ENCODE results near the gene L3MBTL4.
"Not testable (repeated sequence)": the region's sequence is repeated elsewhere in the genome, so short reads cannot be mapped to it uniquely, and the experiment has no call there.

Gene L3MBTL4

GRCh38 chr18:6248017-6248416 lies 166.7 kb downstream of the L3MBTL4 start:
- no peak for DNase-seq

GRCh38 chr18:6242004-6242403 lies 172.7 kb downstream of the L3MBTL4 start:
- DNase-seq = no peak

- no peak for DNase-seq
These were observed 175.0 kb downstream of the L3MBTL4 start for GRCh38 chr18:6239716-6240115.

- no peak for DNase-seq
These were observed 178.5 kb downstream of the L3MBTL4 start for GRCh38 chr18:6236258-6236657.

- no peak for DNase-seq
These were observed 192.4 kb downstream of the L3MBTL4 start for GRCh38 chr18:6222271-6222670.

GRCh38 chr18:6221602-6222014 lies 193.1 kb downstream of the L3MBTL4 start:
- DNase-seq = no peak

- DNase-seq = no peak
These were observed 194.6 kb downstream of the L3MBTL4 start for GRCh38 chr18:6220129-6220528.

GRCh38 chr18:6219116-6219717 lies 195.5 kb downstream of the L3MBTL4 start:
- peak; percentile 77 for DNase-seq

GRCh38 chr18:6215888-6216287 lies 198.8 kb downstream of the L3MBTL4 start:
- peak; percentile 28 for DNase-seq

GRCh38 chr18:6211174-6211504 lies 203.6 kb downstream of the L3MBTL4 start:
- no peak for DNase-seq

GRCh38 chr18:6210349-6211173 lies 204.2 kb downstream of the L3MBTL4 start:
- no peak for DNase-seq

- DNase-seq = no peak
These were observed 206.8 kb downstream of the L3MBTL4 start for GRCh38 chr18:6207941-6208340.

- peak; percentile 16 for DNase-seq
These were observed 207.6 kb downstream of the L3MBTL4 start for GRCh38 chr18:6207116-6207515.

GRCh38 chr18:6205706-6206105 lies 209.0 kb downstream of the L3MBTL4 start:
- DNase-seq = no peak

GRCh38 chr18:6204476-6204875 lies 210.2 kb downstream of the L3MBTL4 start:
- no peak for DNase-seq

GRCh38 chr18:6203791-6204190 lies 210.9 kb downstream of the L3MBTL4 start:
- DNase-seq = peak; percentile 86

- DNase-seq = no peak
These were observed 211.8 kb downstream of the L3MBTL4 start for GRCh38 chr18:6202861-6203260.

- peak; percentile 57 for DNase-seq
These were observed 214.4 kb downstream of the L3MBTL4 start for GRCh38 chr18:6200204-6200774.

- no peak for DNase-seq
These were observed 214.9 kb downstream of the L3MBTL4 start for GRCh38 chr18:6199777-6200176.

- DNase-seq = no peak
These were observed 216.1 kb downstream of the L3MBTL4 start for GRCh38 chr18:6198585-6198984.

- DNase-seq = no peak
These were observed 220.1 kb downstream of the L3MBTL4 start for GRCh38 chr18:6194640-6195039.

GRCh38 chr18:6185782-6186181 lies 228.9 kb downstream of the L3MBTL4 start:
- not testable (repeated sequence) for DNase-seq

- no peak for DNase-seq
These were observed 239.5 kb downstream of the L3MBTL4 start for GRCh38 chr18:6174983-6175745.

GRCh38 chr18:6170604-6171003 lies 244.1 kb downstream of the L3MBTL4 start:
- DNase-seq = no peak
